KOPT-K1 (cell line): ENCODE data around the gene RNF25.

Experiments used
- H3K27ac ChIP-seq: fragments of 200-600 bp; sonication (generic); 2 replicates; pipeline ENCODE4 v1.5.1; 2016; ENCODE audit warnings: antibody characterized with exemption, mild to moderate bottlenecking, low read depth, low read length; ENCODE audit not compliant: poor library complexity, severe bottlenecking
- H3K36me3 ChIP-seq: fragments of 200-600 bp; sonication (generic); 2 replicates; pipeline ENCODE4 v1.5.1; 2017; ENCODE audit warnings: antibody characterized with exemption, mild to moderate bottlenecking, low read length, moderate library complexity; ENCODE audit not compliant: insufficient read depth
- H3K9me3 ChIP-seq: fragments of 200-600 bp; sonication (generic); 2 replicates; pipeline ENCODE4 v1.5.1; 2017; ENCODE audit warnings: antibody characterized with exemption, low read length, mild to moderate bottlenecking; ENCODE audit not compliant: insufficient read depth, poor library complexity, severe bottlenecking

RNF25 gene

DNA sequence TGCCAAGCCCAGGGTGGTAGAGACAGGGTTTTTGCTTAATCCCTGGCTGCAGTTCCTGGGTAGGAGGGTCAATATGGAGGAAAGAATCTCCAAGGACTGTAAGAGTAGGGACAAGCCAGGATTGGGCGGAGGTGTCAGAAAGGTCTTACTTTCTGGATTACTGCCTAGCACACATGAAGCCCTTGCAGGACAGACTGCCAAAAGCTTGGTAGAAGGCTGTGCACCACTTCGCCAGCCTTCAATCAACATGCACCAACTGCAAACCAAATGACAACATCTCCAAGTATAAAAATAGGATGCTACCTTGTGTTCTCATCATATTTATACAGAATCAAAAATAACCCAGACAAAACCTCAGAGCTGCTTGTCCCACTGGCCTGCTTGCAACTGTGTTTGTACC lies 16.1 kb downstream of the RNF25 start:
- no peak overlapping the region for H3K27ac ChIP-seq
- peaks cover 72% of the 10 kb centered on the region for H3K36me3 ChIP-seq
- no peaks in the 10 kb centered on the region for H3K9me3 ChIP-seq

DNA sequence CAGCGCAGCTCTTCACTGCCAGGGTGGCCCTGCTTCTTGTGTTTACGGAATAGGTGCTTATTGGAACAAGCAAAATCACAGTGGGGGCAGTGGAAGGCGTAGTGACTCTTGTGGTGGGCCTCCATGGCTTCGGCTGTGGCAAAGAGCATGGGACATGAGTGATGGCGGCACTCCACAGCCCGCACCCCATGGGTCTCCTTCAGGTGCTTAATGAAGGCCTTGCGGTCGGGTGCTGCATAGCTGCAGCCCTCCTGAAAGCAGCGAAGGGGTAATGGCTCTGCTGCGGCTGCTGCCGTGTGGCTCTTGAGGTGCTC lies 23.1 kb downstream of the RNF25 start:
- Histone ChIP-seq H3K27ac (no peak overlapping the region), H3K9me3 (no peaks in the 10 kb centered on the region), H3K36me3 (peaks cover 99% of the 10 kb centered on the region)

DNA sequence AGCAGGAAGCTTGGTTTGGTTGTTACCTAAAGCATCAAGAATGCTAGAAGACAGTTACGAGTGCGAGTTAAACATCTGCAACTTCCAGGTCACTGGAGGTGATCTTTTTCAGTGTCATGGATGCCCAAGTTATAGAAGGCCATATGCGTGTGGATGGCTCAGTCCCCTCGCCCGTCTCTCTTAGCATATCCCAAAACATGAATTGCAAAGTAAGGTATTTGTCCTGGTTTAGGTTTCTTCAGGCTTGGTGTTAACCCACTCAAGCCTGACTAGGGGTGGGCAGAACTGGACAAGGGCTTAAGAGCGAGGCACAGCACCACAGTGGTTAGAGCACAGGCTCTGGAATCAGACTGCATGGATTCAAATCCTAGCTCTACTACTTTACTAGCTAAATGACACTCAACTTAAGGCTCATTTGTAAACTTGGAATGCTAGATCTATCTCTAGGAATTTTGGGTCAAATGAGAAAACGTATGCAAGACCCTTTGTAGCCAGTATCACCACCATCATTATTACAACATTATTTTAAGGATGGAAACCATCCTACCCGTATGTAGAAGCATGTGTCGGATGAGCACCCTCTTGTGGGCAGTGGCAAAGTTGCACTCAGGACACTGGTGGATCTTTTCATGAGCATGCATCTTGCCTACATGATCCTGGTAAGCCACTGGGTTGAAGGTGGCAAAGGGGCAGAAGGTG lies 23.6 kb downstream of the RNF25 start:
- H3K36me3 ChIP-seq, result peaks cover 99% of the 10 kb centered on the region
- H3K27ac ChIP-seq, result no peak overlapping the region
- no peaks in the 10 kb centered on the region for H3K9me3 ChIP-seq

DNA sequence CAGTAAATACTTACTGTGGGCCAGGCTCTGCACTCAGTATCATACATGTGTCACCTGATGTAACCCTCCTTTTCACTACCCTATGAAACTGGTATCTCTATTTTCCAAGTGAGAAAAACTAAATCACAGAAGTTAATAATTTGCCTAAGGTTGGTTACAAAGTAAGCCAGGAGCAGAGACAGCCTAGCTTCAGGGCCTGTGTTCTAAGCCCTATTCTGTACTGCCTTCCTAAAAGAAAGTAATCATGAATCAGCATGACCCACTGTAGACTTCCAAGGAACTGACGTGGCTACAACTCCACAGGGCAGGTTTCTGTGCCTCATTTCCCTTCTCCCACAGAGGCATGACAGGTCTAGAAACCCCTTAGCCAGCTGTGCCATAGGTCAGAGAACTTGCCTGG lies 26.7 kb downstream of the RNF25 start:
- Histone ChIP-seq H3K36me3 (peaks cover 98% of the 10 kb centered on the region), H3K9me3 (no peaks in the 10 kb centered on the region), H3K27ac (no peak overlapping the region)

- H3K27ac ChIP-seq, result no peak overlapping the region
- no peaks in the 10 kb centered on the region for H3K9me3 ChIP-seq
- H3K36me3 ChIP-seq, result peaks cover 98% of the 10 kb centered on the region
These were observed 27.1 kb downstream of the RNF25 start for GRCh38 chr2:218644721-218645120.

GRCh38 chr2:218643751-218644310 lies 28.0 kb downstream of the RNF25 start:
- H3K27ac ChIP-seq, result no peak overlapping the region
- H3K36me3 ChIP-seq, result peaks cover 98% of the 10 kb centered on the region
- H3K9me3 ChIP-seq, result no peaks in the 10 kb centered on the region

DNA sequence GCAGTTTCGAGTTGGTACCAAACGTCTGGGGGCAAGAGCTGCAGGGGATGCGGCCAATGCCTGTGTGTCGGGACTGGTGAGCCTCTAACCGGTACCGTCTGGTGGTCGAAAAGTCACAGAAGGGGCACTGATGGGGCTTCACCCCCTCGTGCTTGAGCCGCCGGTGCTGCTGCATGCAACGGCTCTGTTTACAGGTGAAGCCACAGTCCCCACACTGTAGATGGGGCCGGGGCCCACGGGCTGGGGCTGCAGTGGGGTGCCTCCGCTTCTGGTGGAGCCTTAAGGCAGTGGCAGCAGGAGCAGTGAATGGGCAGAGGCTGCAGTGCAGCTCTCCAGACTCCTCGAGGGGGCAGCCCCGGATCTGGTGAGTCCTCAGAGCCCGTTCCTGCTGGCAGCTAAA lies 29.0 kb downstream of the RNF25 start:
- Histone ChIP-seq H3K9me3 (no peaks in the 10 kb centered on the region), H3K36me3 (peaks cover 98% of the 10 kb centered on the region), H3K27ac (no peak overlapping the region)

- H3K36me3 ChIP-seq, result peaks cover 98% of the 10 kb centered on the region
These were observed 29.6 kb downstream of the RNF25 start for GRCh38 chr2:218642121-218642656.

GRCh38 chr2:218638372-218638771 lies 33.4 kb downstream of the RNF25 start:
- no peaks in the 10 kb centered on the region for H3K9me3 ChIP-seq
- peaks cover 98% of the 10 kb centered on the region for H3K36me3 ChIP-seq
- no peak overlapping the region for H3K27ac ChIP-seq

More at GRCh38 chr2:218642121-218642656, 29.6 kb downstream of the RNF25 start:
- Histone ChIP-seq H3K27ac (no peak overlapping the region), H3K9me3 (no peaks in the 10 kb centered on the region)

GRCh38 chr2:218635719-218636118 lies 36.1 kb downstream of the RNF25 start:
- peaks cover 76% of the 10 kb centered on the region for H3K36me3 ChIP-seq
- no peak overlapping the region for H3K27ac ChIP-seq
- no peaks in the 10 kb centered on the region for H3K9me3 ChIP-seq

DNA sequence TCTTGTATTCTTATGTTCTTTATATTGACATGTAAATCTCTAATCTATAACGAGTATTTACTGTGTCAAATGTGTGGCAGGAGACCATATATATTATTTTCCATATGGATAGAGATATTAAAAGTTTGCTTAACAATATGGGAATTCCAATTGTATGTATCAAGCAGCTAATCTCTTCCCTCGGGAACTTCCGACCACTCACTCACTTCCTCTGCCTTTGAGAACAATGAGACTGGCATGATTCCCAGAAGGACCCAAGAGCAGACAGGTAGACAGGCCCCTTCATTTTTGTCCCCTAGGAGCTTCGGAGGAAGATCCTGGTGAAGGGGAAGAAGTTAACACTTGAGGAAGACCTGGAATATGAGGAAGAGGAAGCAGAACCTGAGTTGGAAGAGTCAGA lies 40.0 kb downstream of the RNF25 start:
- H3K36me3 ChIP-seq, result peaks cover 37% of the 10 kb centered on the region
- no peaks in the 10 kb centered on the region for H3K9me3 ChIP-seq
- H3K27ac ChIP-seq, result no peak overlapping the region

- H3K36me3 ChIP-seq, result no peaks in the 10 kb centered on the region
- no peak overlapping the region for H3K27ac ChIP-seq
- H3K9me3 ChIP-seq, result no peaks in the 10 kb centered on the region
These were observed 43.9 kb downstream of the RNF25 start for GRCh38 chr2:218627939-218628338.

DNA sequence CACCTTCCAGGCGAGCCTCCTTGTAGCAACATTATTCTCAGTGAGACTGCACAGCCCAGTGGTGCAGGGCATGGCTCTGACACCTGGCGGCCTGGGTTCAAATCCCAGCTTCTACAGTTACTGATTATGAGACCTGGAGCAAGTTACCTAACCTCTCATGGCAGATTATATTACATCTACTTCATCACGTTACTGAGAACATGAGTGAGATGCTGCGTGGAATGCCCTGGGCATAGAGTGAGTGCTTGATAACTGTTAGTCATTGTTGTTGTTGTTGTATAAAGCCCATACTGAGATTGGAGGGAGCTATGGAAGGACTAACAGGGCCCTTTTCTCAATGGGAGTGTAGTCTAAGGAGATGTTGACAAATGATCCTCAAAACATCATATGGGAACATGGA lies 45.4 kb downstream of the RNF25 start:
- Histone ChIP-seq H3K27ac (no peak overlapping the region), H3K36me3 (no peaks in the 10 kb centered on the region), H3K9me3 (no peaks in the 10 kb centered on the region)

- no peaks in the 10 kb centered on the region for H3K36me3 ChIP-seq
- no peaks in the 10 kb centered on the region for H3K9me3 ChIP-seq
- H3K27ac ChIP-seq, result no peak overlapping the region
These were observed 48.5 kb downstream of the RNF25 start for GRCh38 chr2:218623366-218623705.

DNA sequence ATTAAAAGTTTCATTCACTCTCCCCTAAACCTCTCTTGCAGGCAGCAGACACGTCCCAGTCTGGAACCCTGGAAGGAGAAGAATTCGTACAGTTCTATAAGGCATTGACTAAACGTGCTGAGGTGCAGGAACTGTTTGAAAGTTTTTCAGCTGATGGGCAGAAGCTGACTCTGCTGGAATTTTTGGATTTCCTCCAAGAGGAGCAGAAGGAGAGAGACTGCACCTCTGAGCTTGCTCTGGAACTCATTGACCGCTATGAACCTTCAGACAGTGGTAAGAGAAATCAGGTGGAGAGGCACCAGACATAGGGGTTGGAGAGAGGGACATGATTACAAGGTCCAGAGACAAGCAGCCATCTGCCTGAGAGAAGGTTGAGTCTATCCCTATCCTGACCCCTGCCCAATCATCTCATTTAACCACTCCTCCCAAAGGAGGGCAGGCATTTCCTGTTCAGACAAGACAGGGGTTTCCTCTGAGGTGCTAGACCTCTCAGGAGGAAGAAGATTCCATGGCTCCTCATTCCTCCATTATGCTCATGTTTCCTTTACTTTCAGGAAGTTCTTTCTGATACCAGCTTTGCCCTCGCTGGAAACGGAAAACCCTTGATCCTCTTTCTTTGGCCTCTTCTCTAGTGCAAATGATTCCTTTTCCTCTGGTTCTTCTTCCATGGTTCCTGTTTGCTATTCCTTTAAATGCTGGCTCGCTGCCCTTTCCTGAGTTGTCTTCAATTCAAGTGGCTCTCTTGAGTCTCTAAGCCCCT lies 49.0 kb downstream of the RNF25 start:
- Histone ChIP-seq H3K36me3 (no peaks in the 10 kb centered on the region), H3K27ac (no peak overlapping the region), H3K9me3 (no peaks in the 10 kb centered on the region)
